Heart right ventricle (tissue), 16 donors: ENCODE measurements around the gene MMP28. TPM values are rescaled to one million over a fixed set of nuclear protein-coding genes. Genes with fewer than 3 reads are reported as not detected.

ENCODE experiments used
- ATAC-seq, 8 donors: fragments of 200-7000 bp; cut with Tn5 transposase; one replicate each; pipeline ENCODE4 v1.9.1; 2020; ENCODE audit warnings: mild to moderate bottlenecking in 8 of 8, moderate library complexity in 8 of 8, moderate number of reproducible peaks in 1 of 8
- DNase-seq, 2 donors: peaks; one replicate each; pipeline ENCODE4 v3.0.0-alpha.2; 2020
- H3K27ac ChIP-seq, 10 donors: fragments of 200-600 bp; sonication (generic) in 2 of 10; one replicate each; pipeline versions ENCODE4 v1.5.0 to v1.8.0; 2020 to 2022; ENCODE audit warnings: mild to moderate bottlenecking in 3 of 10
- H3K27me3 ChIP-seq, 7 donors: fragments of 200-600 bp; one replicate each; pipeline ENCODE4 v1.8.0; 2021 to 2022; ENCODE audit warnings: mild to moderate bottlenecking in 2 of 7
- H3K36me3 ChIP-seq, 9 donors: fragments of 200-600 bp; sonication (generic) in 1 of 9; one replicate each; pipeline versions ENCODE4 v1.5.0 to v1.8.0; 2020 to 2022; ENCODE audit warnings: mild to moderate bottlenecking in 2 of 9
- H3K4me1 ChIP-seq, 9 donors: fragments of 200-600 bp; sonication (generic) in 1 of 9; one replicate each; pipeline versions ENCODE4 v1.5.0 to v1.8.0; 2020 to 2022; ENCODE audit warnings: mild to moderate bottlenecking in 4 of 9
- H3K4me3 ChIP-seq, 10 donors: fragments of 200-600 bp; sonication (generic) in 2 of 10; one replicate each; pipeline versions ENCODE4 v1.5.0 to v1.8.0; 2020 to 2022; ENCODE audit warnings: mild to moderate bottlenecking in 7 of 10, moderate library complexity in 2 of 10
- H3K9me3 ChIP-seq, 11 donors: fragments of 200-600 bp in 10 of 11; sonication (generic) in 2 of 11; one replicate each; pipeline versions ENCODE4 v1.5.0 to v1.8.0; 2013 to 2022; ENCODE audit warnings: mild to moderate bottlenecking in 2 of 11, control low read depth in 1 of 11, moderate library complexity in 1 of 11
- WGBS, 2 donors: extraction: QIAGEN DNeasy Blood & Tissue Kit; methylation state at CpG; one replicate each; pipeline ENCODE4 v1.1.7; 2013; ENCODE audit warnings: inconsistent platforms in 1 of 2; 5-methylcytosine and 5-hydroxymethylcytosine counted together
- intact Hi-C, 10 donors: fragments of 100-400 bp; cut with DNase I; formaldehyde crosslinking; loops; one replicate each; pipeline versions ENCODE4 v1.11.1 to v1.14.2; 2022
- polyA plus RNA-seq, 2 donors: library from polyadenylated mRNA; stranded (reverse); fragments of 200-250 nt; gene quantifications; one replicate each; pipeline ENCODE4 v1.2.3, GENCODE V29; 2013
- total RNA-seq, 10 donors: library from RNA; stranded (reverse); fragmentation: NEBNext Ultra II Directional in 3 of 10; extraction: Animal tissue kit (Norgen Biotek cat#: 25700) in 3 of 10; gene quantifications; one replicate each; pipeline versions ENCODE4 v1.2.1 to v1.2.4, GENCODE V29; 2021 to 2023
- TF ChIP-seq, protein P1 (sequence below), 9 donors: fragments of 200-600 bp; sonication (generic) in 2 of 9; IDR thresholded peaks; one replicate each; pipeline versions ENCODE4 v1.5.0 to v1.8.0; 2021 to 2022; ENCODE audit warnings: antibody characterized with exemption in 9 of 9, mild to moderate bottlenecking in 5 of 9, moderate library complexity in 1 of 9
- donor health status: Arrhythmogenic right ventricular cardiomyopathy.
- donor health status: ischemic (EF 13 %, LVEDD 7.1; RV severe dilation, severe dysfunction).
- donor health status: healthy with polysubstance abuse.
- donor health status: DM: no; HTN: yes; CAD: no.
- donor health status: DM: no; HTN: no; CAD: no.
- donor health status: ischemic (EF 25% LVEDD 6.9; RV normal size, moderate dysfunction).
- donor health status: ischemic (EF 25% LVEDD 5.7; RV mildly dilated, moderate dysfunction).
- donor health status: healthy.
- donor health status: DM: yes; HTN: yes; CAD: no.
- donor health status: Ischemic cardiomyopathy.
- donor health status: ischemic (EF 35%, LVEDD 5.7; RV mildly dilated, moderate dysfunction).
- donor health status: nonischemic (EF 11% LVEDD 7.7; RV severe dilation, severe dysfunction).
- donor health status: DM: yes; HTN: yes; CAD: no.
- donor health status: PGD.
- donor health status: ischemic (EF 29% LVEDD 5.4; RV normal size, mild dysfunction).
- donor health status: nonischemic (EF 23%, LVEDD 6.1; RV moderate dilation, normal function).

Gene MMP28
- total and polyA plus RNA-seq, 12 donors, result 1.4 to 7.4 (median 2.3) TPM

DNA sequence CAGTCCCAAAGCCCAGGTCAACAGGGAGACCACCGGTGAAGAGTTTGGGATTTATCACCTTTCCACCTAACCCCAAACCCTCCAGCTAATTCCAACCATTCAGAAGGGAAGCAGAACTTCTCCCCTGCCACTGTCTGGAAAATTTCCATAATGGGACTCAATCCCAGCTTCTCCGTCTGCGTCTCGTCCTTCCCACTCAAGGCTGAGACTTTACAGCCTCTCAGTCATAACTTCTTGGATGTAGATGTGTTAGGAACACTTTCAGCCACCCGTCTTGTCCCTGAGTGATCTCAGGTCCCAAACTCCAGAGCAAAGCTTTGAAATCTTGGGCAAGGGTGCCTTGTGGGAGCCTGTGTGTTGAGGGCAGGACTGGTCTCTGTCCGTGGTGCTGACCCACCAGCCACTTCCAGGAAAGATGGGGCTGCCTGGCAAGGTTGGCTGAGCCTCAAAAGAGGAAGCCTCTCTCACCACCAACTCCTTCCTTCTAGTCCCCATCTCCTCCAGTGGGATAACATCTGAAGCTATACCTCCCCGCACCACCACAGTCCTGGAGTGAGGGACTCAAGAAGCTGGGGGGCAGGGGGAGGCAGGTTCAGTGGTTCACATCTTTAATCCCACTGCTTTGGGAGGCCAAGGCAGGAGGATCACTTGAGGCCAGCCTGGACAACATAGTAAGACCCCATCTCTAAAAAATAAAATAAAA lies 51.7 kb downstream of the MMP28 start:
- Histone ChIP-seq H3K4me1 (peaks cover 0 to 25% (median 8%) of the 10 kb centered on the region in 9 donors), H3K9me3 (no peaks in the 10 kb centered on the region), H3K4me3 (no peak overlapping the region), H3K27me3 (peaks cover 0 to 61% (median 48%) of the 10 kb centered on the region in 7 donors), H3K36me3 (no peaks in the 10 kb centered on the region), H3K27ac (no peak overlapping the region)
- TF ChIP-seq, protein P1, sequence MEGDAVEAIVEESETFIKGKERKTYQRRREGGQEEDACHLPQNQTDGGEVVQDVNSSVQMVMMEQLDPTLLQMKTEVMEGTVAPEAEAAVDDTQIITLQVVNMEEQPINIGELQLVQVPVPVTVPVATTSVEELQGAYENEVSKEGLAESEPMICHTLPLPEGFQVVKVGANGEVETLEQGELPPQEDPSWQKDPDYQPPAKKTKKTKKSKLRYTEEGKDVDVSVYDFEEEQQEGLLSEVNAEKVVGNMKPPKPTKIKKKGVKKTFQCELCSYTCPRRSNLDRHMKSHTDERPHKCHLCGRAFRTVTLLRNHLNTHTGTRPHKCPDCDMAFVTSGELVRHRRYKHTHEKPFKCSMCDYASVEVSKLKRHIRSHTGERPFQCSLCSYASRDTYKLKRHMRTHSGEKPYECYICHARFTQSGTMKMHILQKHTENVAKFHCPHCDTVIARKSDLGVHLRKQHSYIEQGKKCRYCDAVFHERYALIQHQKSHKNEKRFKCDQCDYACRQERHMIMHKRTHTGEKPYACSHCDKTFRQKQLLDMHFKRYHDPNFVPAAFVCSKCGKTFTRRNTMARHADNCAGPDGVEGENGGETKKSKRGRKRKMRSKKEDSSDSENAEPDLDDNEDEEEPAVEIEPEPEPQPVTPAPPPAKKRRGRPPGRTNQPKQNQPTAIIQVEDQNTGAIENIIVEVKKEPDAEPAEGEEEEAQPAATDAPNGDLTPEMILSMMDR (IDR thresholded peaks at IDR 0.05), result no peak
- no peak for ATAC-seq
- WGBS, 2 donors, result 41 to 43% methylated on average over 7 of the region's 7 CpGs
- no peak for DNase-seq
- intact Hi-C loops, result loop anchor here in 5 of 10 donors (10.0 kb wide), 4 partner anchors 429 to 579 kb away; no protein-coding TSS in a partner anchor

DNA sequence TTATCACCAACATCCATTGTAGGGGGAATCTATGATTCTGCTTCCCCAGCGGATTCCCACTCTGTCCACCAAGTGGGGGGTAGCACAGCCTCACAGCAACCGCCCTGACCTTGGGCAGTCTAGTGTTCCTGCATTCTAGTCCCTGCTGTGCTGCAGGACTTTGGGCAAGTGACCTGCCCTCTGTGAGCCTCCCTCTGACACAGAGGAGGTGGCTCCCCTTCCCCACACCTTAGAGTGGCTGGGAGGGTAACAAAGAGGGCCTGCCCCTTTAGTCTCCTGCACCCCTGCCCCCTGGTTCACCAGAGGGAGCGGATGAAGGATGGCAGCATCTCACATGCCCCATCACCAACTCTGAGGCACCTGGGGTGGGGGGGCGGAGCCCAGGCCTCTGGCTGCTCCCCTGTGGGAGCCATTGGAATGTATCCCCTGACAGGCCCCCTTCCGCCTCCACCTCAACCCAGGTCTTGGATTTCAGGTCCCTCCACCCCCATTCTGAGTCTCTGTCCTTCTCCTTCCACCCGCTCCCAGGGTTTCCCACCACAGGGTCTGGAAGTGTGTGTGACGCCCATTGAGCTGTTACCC lies 52.5 kb downstream of the MMP28 start:
- H3K27ac ChIP-seq, result no peak overlapping the region
- H3K27me3 ChIP-seq, result peaks cover 0 to 53% (median 40%) of the 10 kb centered on the region in 7 donors
- H3K9me3 ChIP-seq, result no peaks in the 10 kb centered on the region
- no peak for DNase-seq
- TF ChIP-seq, protein P1 (IDR thresholded peaks at IDR 0.05), result no peak
- peaks cover 0 to 18% (median 8%) of the 10 kb centered on the region in 9 donors for H3K4me1 ChIP-seq
- WGBS, 2 donors, result 67 to 70% methylated on average over 7 of the region's 7 CpGs
- ATAC-seq, result no peak
- H3K4me3 ChIP-seq, result no peak overlapping the region
- no peaks in the 10 kb centered on the region for H3K36me3 ChIP-seq
- intact Hi-C loops, result loop anchor here in 5 of 10 donors (10.0 kb wide), 4 partner anchors 428 to 578 kb away; no protein-coding TSS in a partner anchor

DNA sequence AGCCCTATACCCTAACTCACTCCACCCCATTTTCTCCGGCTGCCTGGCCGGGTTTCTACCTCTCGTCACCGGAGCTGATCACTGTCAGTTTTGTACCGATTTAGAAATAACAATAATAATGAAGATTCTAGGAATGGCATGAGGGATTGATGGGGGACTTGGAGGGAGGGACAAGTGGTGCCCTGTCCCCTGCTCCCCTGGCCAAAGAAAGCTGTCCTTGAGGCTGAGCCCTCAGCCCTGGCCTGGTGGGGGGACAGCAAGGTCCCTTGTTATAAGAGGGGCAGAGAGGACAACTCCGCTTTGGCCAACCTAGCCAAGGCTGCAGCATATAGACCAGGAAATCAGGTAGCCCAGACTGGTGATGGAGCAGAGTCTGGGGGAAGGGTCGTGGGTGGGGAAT lies 52.9 kb downstream of the MMP28 start:
- Histone ChIP-seq H3K36me3 (no peaks in the 10 kb centered on the region), H3K4me3 (no peak overlapping the region), H3K9me3 (no peaks in the 10 kb centered on the region), H3K27me3 (peaks cover 0 to 48% (median 35%) of the 10 kb centered on the region in 7 donors), H3K27ac (no peak overlapping the region), H3K4me1 (peaks cover 0 to 15% (median 8%) of the 10 kb centered on the region in 9 donors)
- intact Hi-C loops, result loop anchor here in 5 of 10 donors (10.0 kb wide), 4 partner anchors 428 to 578 kb away; no protein-coding TSS in a partner anchor
- TF ChIP-seq, protein P1 (IDR thresholded peaks at IDR 0.05), result no peak
- ATAC-seq, result no peak
- DNase-seq, result no peak
- 78 to 79% methylated on average over 7 of the region's 7 CpGs for WGBS, 2 donors

DNA sequence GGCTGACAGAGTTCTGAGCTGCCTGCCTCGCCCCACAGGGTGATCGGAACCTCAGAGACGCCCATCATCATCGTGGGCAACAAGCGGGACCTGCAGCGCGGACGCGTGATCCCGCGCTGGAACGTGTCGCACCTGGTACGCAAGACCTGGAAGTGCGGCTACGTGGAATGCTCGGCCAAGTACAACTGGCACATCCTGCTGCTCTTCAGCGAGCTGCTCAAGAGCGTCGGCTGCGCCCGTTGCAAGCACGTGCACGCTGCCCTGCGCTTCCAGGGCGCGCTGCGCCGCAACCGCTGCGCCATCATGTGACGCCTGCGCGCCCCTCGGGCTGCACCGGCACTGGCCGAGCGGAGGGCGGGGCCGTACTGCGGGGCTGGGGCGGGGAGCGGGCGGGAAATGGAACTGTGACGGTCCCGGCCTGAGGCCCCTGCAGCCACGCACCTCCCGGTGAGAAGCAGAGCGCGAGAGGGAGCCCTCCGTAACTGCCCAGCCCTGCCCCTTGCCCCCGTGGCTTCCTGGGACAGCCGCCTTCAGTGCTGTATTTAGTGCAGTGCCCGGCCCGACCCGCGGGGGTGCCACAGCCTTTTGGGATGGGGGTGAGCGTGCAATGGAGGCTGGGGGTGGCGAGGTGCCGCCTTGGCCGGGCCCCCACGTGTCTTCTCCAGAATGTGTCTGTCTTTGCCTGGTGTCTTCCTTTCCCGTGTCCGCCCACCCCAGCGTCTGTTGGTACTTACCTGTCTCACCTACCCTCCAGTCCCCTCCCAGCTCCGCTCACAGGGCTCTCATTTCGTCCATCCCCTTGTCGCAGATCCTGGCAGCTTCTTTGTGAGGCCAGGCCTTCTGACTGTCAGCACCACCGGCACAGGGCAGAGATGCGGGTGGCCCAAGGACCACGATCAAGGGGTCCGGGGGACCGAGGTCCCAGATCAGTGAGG lies 54.2 kb downstream of the MMP28 start:
- intact Hi-C loops, result loop anchor here in 5 of 10 donors (10.0 kb wide), 4 partner anchors 426 to 576 kb away; no protein-coding TSS in a partner anchor
- DNase-seq (no peak), ATAC-seq (peak; percentile 31 to 62 (median 44))
- H3K9me3 ChIP-seq, result no peaks in the 10 kb centered on the region
- H3K4me1 ChIP-seq, result peaks cover 0 to 12% (median 8%) of the 10 kb centered on the region in 9 donors
- H3K27me3 ChIP-seq, result peaks cover 0 to 47% (median 35%) of the 10 kb centered on the region in 7 donors
- TF ChIP-seq, protein P1 (IDR thresholded peaks at IDR 0.05), result peak in 2 of 9 donors; percentile 4
- H3K36me3 ChIP-seq, result no peaks in the 10 kb centered on the region
- H3K4me3 ChIP-seq, result peak overlapping the region in 7 of 10 donors; percentile 13 to 41 (median 22)
- WGBS, 2 donors, result 16 to 17% methylated on average over 73 of the region's 73 CpGs
- no peak overlapping the region for H3K27ac ChIP-seq
